HepG2 (cell line): ENCODE measurements around the gene BPGM. TPM values are rescaled to one million over a fixed set of nuclear protein-coding genes. Genes with fewer than 3 reads are reported as not detected.

Source experiments
- ATAC-seq: fragments of 200-7000 bp; cut with Tn5 transposase; 3 replicates; pipeline ENCODE4 v1.9.1; 2020; ENCODE audit warnings: mild to moderate bottlenecking, moderate library complexity
- BruUV-seq: library from RNA; stranded (reverse); fragments of 400-500 nt; replicated peaks from 2 replicates; lab custom pipeline; 2021; lab: Mats Ljungman, UMichigan
- CTCF ChIA-PET: fragments of 300-600 bp; formaldehyde crosslinking; extraction: SDS; loops from one replicate; lab custom pipeline; 2021; ENCODE audit warnings: low total read pairs, inconsistent platforms, low intra/inter-chr PET ratio; lab: Yijun Ruan, JAX
- POLR2A ChIA-PET: fragments of 350-600 bp; sonication (Branson Sonifier 250); formaldehyde crosslinking; loops from one replicate; lab custom pipeline; 2020; ENCODE audit warnings: antibody characterized with exemption, inconsistent platforms; lab: Yijun Ruan, JAX
- DNase-seq: peaks from one replicate; pipeline ENCODE4 v3.0.0-alpha.2; 2015; ENCODE audit warnings: low spot score
- FAIRE-seq: peaks from 3 replicates; lab custom pipeline; 2011; peaks lifted over from hg19 to GRCh38; lab: Jason Lieb, UNC
- H2AFZ ChIP-seq: one replicate; pipeline ENCODE4 v1.6.1; 2011; ENCODE audit warnings: low read length, inconsistent platforms
- H3K27ac ChIP-seq: fragments of 300-600 bp; 3 replicates; pipeline ENCODE4 v1.8.0; 2011; ENCODE audit warnings: mixed run types, mild to moderate bottlenecking, mixed read lengths, low read length, inconsistent platforms; ENCODE audit not compliant: insufficient read depth; ENCODE audit errors: extremely low read length
- H3K27me3 ChIP-seq, 2 experiments: fragments of 200-600 bp in 1 of 2; 2 replicates in 1 of 2; 3 replicates in 1 of 2; pipeline versions ENCODE4 v1.6.0 to v1.8.0; 2011; ENCODE audit warnings: low read length in 2 of 2, mild to moderate bottlenecking in 2 of 2, moderate library complexity in 2 of 2, inconsistent platforms in 1 of 2; ENCODE audit not compliant: insufficient read depth in 2 of 2, control insufficient read depth in 1 of 2
- H3K36me3 ChIP-seq, 2 experiments: fragments of 200-600 bp in 1 of 2; replicated peaks in 1 of 2; 2 replicates in 1 of 2; 3 replicates in 1 of 2; pipeline versions ENCODE4 v1.5.1 to v1.8.0; 2011; ENCODE audit warnings: low read length in 2 of 2, inconsistent platforms in 1 of 2; ENCODE audit not compliant: insufficient read depth in 2 of 2, control insufficient read depth in 1 of 2
- H3K4me1 ChIP-seq: 2 replicates; pipeline ENCODE4 v1.5.1; 2012; ENCODE audit warnings: low read length, inconsistent platforms; ENCODE audit not compliant: insufficient read depth
- H3K4me2 ChIP-seq: 2 replicates; pipeline ENCODE4 v1.6.0; 2011; ENCODE audit warnings: low read depth, low read length, inconsistent platforms
- H3K4me3 ChIP-seq, 3 experiments: fragments of 200-600 bp in 1 of 3; sonication (generic), shearing (Covaris generic) in 1 of 3; replicated peaks in 1 of 3; 2 replicates each; pipeline ENCODE4 v1.5.1; 2011 to 2016; ENCODE audit warnings: low read length in 3 of 3, inconsistent platforms in 2 of 3, low read depth in 2 of 3, mild to moderate bottlenecking in 2 of 3, control low read depth in 1 of 3, mixed read lengths in 1 of 3; ENCODE audit not compliant: insufficient read depth in 1 of 3
- H3K79me2 ChIP-seq: one replicate; pipeline ENCODE4 v1.6.1; 2011; ENCODE audit warnings: low read length, inconsistent platforms; ENCODE audit not compliant: insufficient read depth
- H3K9ac ChIP-seq: 2 replicates; pipeline ENCODE4 v1.6.0; 2011; ENCODE audit warnings: mild to moderate bottlenecking, low read depth, low read length, inconsistent platforms; ENCODE audit not compliant: insufficient read depth
- H3K9me3 ChIP-seq: 2 replicates; pipeline ENCODE4 v1.5.1; 2012; ENCODE audit warnings: mild to moderate bottlenecking, low read length
- H4K20me1 ChIP-seq: 2 replicates; pipeline ENCODE4 v1.6.0; 2011; ENCODE audit warnings: inconsistent platforms, mild to moderate bottlenecking, low read length, moderate library complexity; ENCODE audit not compliant: insufficient read depth
- CBX5 ChIP-seq: sonication (generic); formaldehyde crosslinking; IDR thresholded peaks from 2 replicates; pipeline ENCODE4 v1.4.0; 2020; ENCODE audit warnings: missing genetic modification reagents, borderline replicate concordance
- E2F5 ChIP-seq: sonication (generic); formaldehyde crosslinking; conservative IDR thresholded peaks from 2 replicates; pipeline ENCODE4 v1.4.0; 2020; ENCODE audit warnings: missing genetic modification reagents
- GMEB1 ChIP-seq: sonication (generic); formaldehyde crosslinking; IDR thresholded peaks from 2 replicates; pipeline ENCODE4 v1.5.1; 2020; ENCODE audit warnings: missing genetic modification reagents, mild to moderate bottlenecking, borderline replicate concordance
- HMG20A ChIP-seq: IDR thresholded peaks from 2 replicates; pipeline ENCODE4 v1.6.1; 2016; ENCODE audit warnings: borderline replicate concordance
- HOXD1 ChIP-seq: sonication (generic); formaldehyde crosslinking; IDR thresholded peaks from 2 replicates; pipeline ENCODE4 v1.5.0; 2020; ENCODE audit warnings: missing genetic modification reagents
- KLF15 ChIP-seq: sonication (generic); formaldehyde crosslinking; IDR thresholded peaks from 2 replicates; pipeline ENCODE4 v1.8.1; 2023; ENCODE audit warnings: borderline replicate concordance, mild to moderate bottlenecking, inconsistent platforms, missing genetic modification reagents, mixed read lengths
- PHB2 ChIP-seq: fragments of 450-650 bp; IDR thresholded peaks from 2 replicates; pipeline ENCODE4 v1.6.1; 2018; ENCODE audit not compliant: partially characterized antibody
- POLR2AphosphoS2 ChIP-seq: IDR thresholded peaks from 2 replicates; pipeline ENCODE4 v1.6.1; 2011; ENCODE audit warnings: low read depth, low read length, improper control_type of control experiment
- PPARG ChIP-seq: conservative IDR thresholded peaks from 2 replicates; pipeline ENCODE4 v1.6.1; 2016; ENCODE audit warnings: missing biosample characterization, missing genetic modification reagents
- SMARCC2 ChIP-seq: fragments of 450-650 bp; IDR thresholded peaks from 2 replicates; pipeline ENCODE4 v1.6.1; 2017; ENCODE audit warnings: antibody characterized with exemption, mild to moderate bottlenecking
- SRSF9 ChIP-seq: fragments of 200-400 bp; formaldehyde crosslinking; IDR thresholded peaks from 2 replicates; pipeline ENCODE4 v1.6.1; 2018; ENCODE audit warnings: borderline replicate concordance, mild to moderate bottlenecking, low read depth, low read length; ENCODE audit not compliant: insufficient read depth, poor library complexity, severe bottlenecking
- ZNF281 ChIP-seq: sonication (generic); formaldehyde crosslinking; IDR thresholded peaks from 2 replicates; pipeline ENCODE4 v1.4.0; 2020; ENCODE audit warnings: missing genetic modification reagents, borderline replicate concordance
- ZNF362 ChIP-seq: sonication (generic); formaldehyde crosslinking; IDR thresholded peaks from 2 replicates; pipeline ENCODE4 v1.4.0; 2020; ENCODE audit warnings: missing genetic modification reagents, mild to moderate bottlenecking, borderline replicate concordance
- ZNF639 ChIP-seq: conservative IDR thresholded peaks from 2 replicates; pipeline ENCODE4 v1.6.1; 2018; ENCODE audit warnings: missing genetic modification reagents
- ZNF841 ChIP-seq: sonication (generic); formaldehyde crosslinking; IDR thresholded peaks from 2 replicates; pipeline ENCODE4 v1.8.1; 2023; ENCODE audit warnings: missing genetic modification reagents, borderline replicate concordance
- WGBS: methylation state at CpG from one replicate; pipeline ENCODE4 v1.1.6; 2017; ENCODE audit warnings: low lambda C conversion rate; 5-methylcytosine and 5-hydroxymethylcytosine counted together
- in situ Hi-C: cut with HindIII; loops from 2 replicates; pipeline ENCODE4 v1.10.0; 2017; ENCODE audit warnings: low pct_unique_long_range_greater_than_20kb; ENCODE audit not compliant: extremely low pct_ligation_motif_present
- intact Hi-C: fragments of 100-400 bp; cut with micrococcal nuclease; formaldehyde crosslinking; loops from one replicate; pipeline ENCODE4 v1.10.0; 2022; ENCODE audit not compliant: unreplicated experiment
- polyA plus RNA-seq, 8 experiments: library from polyadenylated mRNA; depleted of rRNA in 3 of 8; stranded (reverse) in 7 of 8; unstranded in 1 of 8; fragments of >200 nt; fragmentation: Illumina TruSeq in 4 of 8; extraction: Trizol in 4 of 8; gene quantifications; 2 replicates each; pipeline versions ENCODE4 v1.2.1 to v1.2.3, GENCODE V29; 2011 to 2016; ENCODE audit warnings: low read depth in 4 of 8, missing spikeins in 1 of 8, mixed read lengths in 1 of 8; ENCODE audit not compliant: insufficient read depth in 1 of 8
- total RNA-seq, 5 experiments: library from RNA; depleted of rRNA; stranded (reverse); fragments of >200 nt; fragmentation: Illumina TruSeq; extraction: Trizol; gene quantifications; 2 replicates each; pipeline ENCODE4 v1.2.3, GENCODE V29; 2016; ENCODE audit warnings: low read depth in 1 of 5

The BPGM gene
- total and polyA plus RNA-seq, 2 of the 13 experiments (the other 11 are each of a cell fraction or from before 2014, with no cell fraction given) = 4.0 to 7.5 TPM

GRCh38 chr7:134667899-134668298 lies 21.2 kb downstream of the BPGM start (continued):
- TF ChIP-seq ZNF639 (CRISPR knock-in tag) = no peak

- Histone ChIP-seq H3K79me2 (no peaks in the 10 kb centered on the region), H3K9ac (no peak overlapping the region), H3K4me2 (no peak overlapping the region), H3K27ac (no peak overlapping the region), H3K4me3 (no peak overlapping the region), H2AFZ (no peak overlapping the region), H3K36me3 (no peaks in the 10 kb centered on the region), H4K20me1 (no peaks in the 10 kb centered on the region), H3K9me3 (no peaks in the 10 kb centered on the region), H3K4me1 (no peaks in the 10 kb centered on the region)
- ATAC-seq (no peak), FAIRE-seq (no peak), DNase-seq (no peak)
- 97% methylated on average over 4 of the region's 4 CpGs for WGBS
- ChIA-PET POLR2A (no interaction called here), CTCF (no interaction called here)
- in situ Hi-C loops = no loop called here
- no TSS peak for BruUV-seq
- no peak for TF ChIP-seq SMARCC2
- no peak for TF ChIP-seq POLR2AphosphoS2
- no peak for TF ChIP-seq ZNF281
- TF ChIP-seq HOXD1 (CRISPR knock-in tag) = no peak
- no peak for TF ChIP-seq HMG20A
- no peak for TF ChIP-seq GMEB1
- no peak for TF ChIP-seq SRSF9
- TF ChIP-seq ZNF362 = no peak
- no peak for TF ChIP-seq E2F5 (CRISPR knock-in tag)
- TF ChIP-seq ZNF841 (CRISPR knock-in tag) = no peak
- no peak for TF ChIP-seq KLF15
- no peak for TF ChIP-seq PHB2
- TF ChIP-seq CBX5 (CRISPR knock-in tag) = no peak
- TF ChIP-seq PPARG = no peak
- TF ChIP-seq, all 625 proteins: peak for 0
- H3K27me3 ChIP-seq = no peaks in the 10 kb centered on the region
- intact Hi-C loops = no loop called here
Observed at GRCh38 chr7:134669388-134669787, 22.7 kb downstream of the BPGM start.
